ENCODE data around the gene CMTM2.

GRCh38 chr16:66605177-66605978, 26.1 kb downstream of the CMTM2 start:
- TF ChIP-seq, protein P1, sequence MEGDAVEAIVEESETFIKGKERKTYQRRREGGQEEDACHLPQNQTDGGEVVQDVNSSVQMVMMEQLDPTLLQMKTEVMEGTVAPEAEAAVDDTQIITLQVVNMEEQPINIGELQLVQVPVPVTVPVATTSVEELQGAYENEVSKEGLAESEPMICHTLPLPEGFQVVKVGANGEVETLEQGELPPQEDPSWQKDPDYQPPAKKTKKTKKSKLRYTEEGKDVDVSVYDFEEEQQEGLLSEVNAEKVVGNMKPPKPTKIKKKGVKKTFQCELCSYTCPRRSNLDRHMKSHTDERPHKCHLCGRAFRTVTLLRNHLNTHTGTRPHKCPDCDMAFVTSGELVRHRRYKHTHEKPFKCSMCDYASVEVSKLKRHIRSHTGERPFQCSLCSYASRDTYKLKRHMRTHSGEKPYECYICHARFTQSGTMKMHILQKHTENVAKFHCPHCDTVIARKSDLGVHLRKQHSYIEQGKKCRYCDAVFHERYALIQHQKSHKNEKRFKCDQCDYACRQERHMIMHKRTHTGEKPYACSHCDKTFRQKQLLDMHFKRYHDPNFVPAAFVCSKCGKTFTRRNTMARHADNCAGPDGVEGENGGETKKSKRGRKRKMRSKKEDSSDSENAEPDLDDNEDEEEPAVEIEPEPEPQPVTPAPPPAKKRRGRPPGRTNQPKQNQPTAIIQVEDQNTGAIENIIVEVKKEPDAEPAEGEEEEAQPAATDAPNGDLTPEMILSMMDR (IDR thresholded peaks at IDR 0.05; ENCODE audit: poor library complexity, severe bottlenecking), result no peak
- TF ChIP-seq SMC3 (conservative IDR thresholded peaks at IDR 0.05; ENCODE audit: poor library complexity) (no peak), TAF1 (IDR thresholded peaks at IDR 0.05; ENCODE audit: low read depth) (no peak), POLR2AphosphoS5 (IDR thresholded peaks at IDR 0.05) (no peak), RAD21 (conservative IDR thresholded peaks at IDR 0.05) (no peak)
- TF ChIP-seq, protein P2, sequence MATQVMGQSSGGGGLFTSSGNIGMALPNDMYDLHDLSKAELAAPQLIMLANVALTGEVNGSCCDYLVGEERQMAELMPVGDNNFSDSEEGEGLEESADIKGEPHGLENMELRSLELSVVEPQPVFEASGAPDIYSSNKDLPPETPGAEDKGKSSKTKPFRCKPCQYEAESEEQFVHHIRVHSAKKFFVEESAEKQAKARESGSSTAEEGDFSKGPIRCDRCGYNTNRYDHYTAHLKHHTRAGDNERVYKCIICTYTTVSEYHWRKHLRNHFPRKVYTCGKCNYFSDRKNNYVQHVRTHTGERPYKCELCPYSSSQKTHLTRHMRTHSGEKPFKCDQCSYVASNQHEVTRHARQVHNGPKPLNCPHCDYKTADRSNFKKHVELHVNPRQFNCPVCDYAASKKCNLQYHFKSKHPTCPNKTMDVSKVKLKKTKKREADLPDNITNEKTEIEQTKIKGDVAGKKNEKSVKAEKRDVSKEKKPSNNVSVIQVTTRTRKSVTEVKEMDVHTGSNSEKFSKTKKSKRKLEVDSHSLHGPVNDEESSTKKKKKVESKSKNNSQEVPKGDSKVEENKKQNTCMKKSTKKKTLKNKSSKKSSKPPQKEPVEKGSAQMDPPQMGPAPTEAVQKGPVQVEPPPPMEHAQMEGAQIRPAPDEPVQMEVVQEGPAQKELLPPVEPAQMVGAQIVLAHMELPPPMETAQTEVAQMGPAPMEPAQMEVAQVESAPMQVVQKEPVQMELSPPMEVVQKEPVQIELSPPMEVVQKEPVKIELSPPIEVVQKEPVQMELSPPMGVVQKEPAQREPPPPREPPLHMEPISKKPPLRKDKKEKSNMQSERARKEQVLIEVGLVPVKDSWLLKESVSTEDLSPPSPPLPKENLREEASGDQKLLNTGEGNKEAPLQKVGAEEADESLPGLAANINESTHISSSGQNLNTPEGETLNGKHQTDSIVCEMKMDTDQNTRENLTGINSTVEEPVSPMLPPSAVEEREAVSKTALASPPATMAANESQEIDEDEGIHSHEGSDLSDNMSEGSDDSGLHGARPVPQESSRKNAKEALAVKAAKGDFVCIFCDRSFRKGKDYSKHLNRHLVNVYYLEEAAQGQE (IDR thresholded peaks at IDR 0.05; ENCODE audit: borderline replicate concordance), result no peak
